K562 (cell line): Measurements from ENCODE around the gene CYB5RL. TPM values are rescaled to one million over a fixed set of nuclear protein-coding genes. Genes with fewer than 3 reads are reported as not detected.

Source experiments
- ATAC-seq: fragments of 200-7000 bp; cut with Tn5 transposase; 3 replicates; pipeline ENCODE4 v1.9.1; 2020; ENCODE audit warnings: moderate library complexity
- BruUV-seq: library from RNA; stranded (reverse); fragments of 400-500 nt; replicated peaks from 2 replicates; lab custom pipeline; 2021; lab: Mats Ljungman, UMichigan
- CTCF ChIA-PET: fragments of 300-600 bp; formaldehyde crosslinking; extraction: SDS; loops from one replicate; lab custom pipeline; 2021; ENCODE audit warnings: low intra/inter-chr PET ratio; lab: Yijun Ruan, JAX
- POLR2A ChIA-PET: fragments of 300-600, 350-650 bp; sonication (Branson Sonifier 250); formaldehyde crosslinking; extraction: SDS; loops from one replicate; lab custom pipeline; 2021; ENCODE audit warnings: antibody characterized with exemption, inconsistent platforms; lab: Yijun Ruan, JAX
- DNase-seq, 4 experiments: peaks; one replicate each; pipeline versions ENCODE4 v3.0.0 to v3.0.0-alpha.2; 2011 to 2018; ENCODE audit warnings: low spot score in 3 of 4, mixed read lengths in 3 of 4; ENCODE audit errors: extremely low read depth in 1 of 4
- FAIRE-seq: peaks from 2 replicates; lab custom pipeline; 2011; peaks lifted over from hg19 to GRCh38; lab: Jason Lieb, UNC
- H2AFZ ChIP-seq: 2 replicates; pipeline ENCODE4 v1.6.0; 2011; ENCODE audit warnings: low read depth, low read length, control low read depth, inconsistent platforms
- H3K27ac ChIP-seq: fragments of 200-600 bp; 3 replicates; pipeline ENCODE4 v1.8.0; 2011; ENCODE audit warnings: low read depth, mild to moderate bottlenecking, control low read depth, inconsistent platforms, low read length, moderate library complexity, mixed read lengths; ENCODE audit errors: extremely low read depth
- H3K27me3 ChIP-seq, 2 experiments: fragments of 300-600 bp in 1 of 2; 2 replicates in 1 of 2; 3 replicates in 1 of 2; pipeline versions ENCODE4 v1.6.0 to v1.8.0; 2011; ENCODE audit warnings: inconsistent platforms in 2 of 2, low read length in 2 of 2, mild to moderate bottlenecking in 1 of 2, mixed read lengths in 1 of 2, moderate library complexity in 1 of 2; ENCODE audit not compliant: control insufficient read depth in 2 of 2, insufficient read depth in 2 of 2
- H3K36me3 ChIP-seq: fragments of 300-600 bp; 3 replicates; pipeline ENCODE4 v1.8.0; 2011; ENCODE audit warnings: mild to moderate bottlenecking, low read length, inconsistent platforms; ENCODE audit not compliant: control insufficient read depth, insufficient read depth
- H3K4me1 ChIP-seq, 2 experiments: fragments of 200-600 bp in 1 of 2; replicated peaks in 1 of 2; 2 replicates in 1 of 2; 3 replicates in 1 of 2; pipeline versions ENCODE4 v1.5.1 to v1.8.0; 2011; ENCODE audit warnings: inconsistent platforms in 2 of 2, low read length in 2 of 2, mild to moderate bottlenecking in 1 of 2, mixed read lengths in 1 of 2, moderate library complexity in 1 of 2; ENCODE audit not compliant: control insufficient read depth in 2 of 2, insufficient read depth in 2 of 2
- H3K4me2 ChIP-seq: 2 replicates; pipeline ENCODE4 v1.6.1; 2011; ENCODE audit warnings: low read length, control low read depth, inconsistent platforms, mixed read lengths; ENCODE audit not compliant: insufficient read depth
- H3K4me3 ChIP-seq: fragments of 200-600 bp; sonication (generic), shearing (Covaris generic); 2 replicates; pipeline ENCODE4 v1.5.1; 2016; ENCODE audit warnings: control low read depth, inconsistent platforms
- H3K79me2 ChIP-seq: fragments of 200-600 bp; 3 replicates; pipeline ENCODE4 v1.8.0; 2011; ENCODE audit warnings: low read length, inconsistent platforms; ENCODE audit not compliant: control insufficient read depth, insufficient read depth
- H3K9ac ChIP-seq, 2 experiments: 2 replicates each; pipeline versions ENCODE4 v1.6.0 to v1.6.1; 2011; ENCODE audit warnings: low read depth in 2 of 2, low read length in 2 of 2, control low read depth in 1 of 2, inconsistent platforms in 1 of 2, mild to moderate bottlenecking in 1 of 2, mixed read lengths in 1 of 2; ENCODE audit not compliant: insufficient read depth in 1 of 2
- H3K9me1 ChIP-seq: one replicate; pipeline ENCODE4 v1.6.0; 2011; ENCODE audit warnings: inconsistent platforms, mild to moderate bottlenecking, low read length, moderate library complexity; ENCODE audit not compliant: control insufficient read depth, insufficient read depth
- H3K9me3 ChIP-seq: replicated peaks from 2 replicates; pipeline ENCODE4 v1.5.1; 2011; ENCODE audit warnings: low read depth, low read length, inconsistent platforms; ENCODE audit not compliant: control insufficient read depth, insufficient read depth
- H4K20me1 ChIP-seq: replicated peaks from 2 replicates; pipeline ENCODE4 v1.6.1; 2011; ENCODE audit warnings: low read length, inconsistent platforms, mixed read lengths; ENCODE audit not compliant: control insufficient read depth, insufficient read depth
- CREB1 ChIP-seq, 2 experiments: sonication (generic) in 1 of 2; formaldehyde crosslinking in 1 of 2; IDR thresholded peaks; 2 replicates each; pipeline versions ENCODE4 v1.6.1 to v1.8.0; 2012 to 2022; ENCODE audit warnings: inconsistent platforms in 1 of 2, mild to moderate bottlenecking in 1 of 2, missing genetic modification reagents in 1 of 2, moderate library complexity in 1 of 2
- ESRRB ChIP-seq: fragments of 250-450 bp; sonication (Bioruptor Pico); IDR thresholded peaks from 2 replicates; pipeline ENCODE4 v1.5.0; 2020; ENCODE audit warnings: mild to moderate bottlenecking, moderate library complexity, borderline replicate concordance
- POLR2A ChIP-seq: fragments of 450-650 bp; conservative IDR thresholded peaks from 2 replicates; pipeline ENCODE4 v1.6.1; 2016
- SUPT5H ChIP-seq: fragments of 450-650 bp; IDR thresholded peaks from 2 replicates; pipeline ENCODE4 v1.6.1; 2016
- WGBS: fragments of 100-300 bp; shearing (Covaris generic); methylation state at CpG from one replicate; pipeline ENCODE4 v1.1.6; 2016; ENCODE audit warnings: low coverage, mixed read lengths; ENCODE audit not compliant: insufficient coverage; ENCODE audit errors: missing lambda C conversion rate; 5-methylcytosine and 5-hydroxymethylcytosine counted together
- in situ Hi-C: fragments of 300-500 bp; cut with MboI; formaldehyde crosslinking; loops from 4 replicates; pipeline ENCODE4 v1.15.0; 2018; ENCODE audit warnings: inconsistent platforms, mixed read lengths
- intact Hi-C: fragments of 100-400 bp; cut with micrococcal nuclease; formaldehyde crosslinking; loops from 2 replicates; pipeline ENCODE4 v1.14.2; 2022
- polyA plus RNA-seq, 8 experiments: library from polyadenylated mRNA; depleted of rRNA in 4 of 8; stranded (reverse) in 5 of 8; unstranded in 3 of 8; fragments of >200 nt; fragmentation: Nextera tagmentation in 2 of 8; fragmentation: Illumina TruSeq in 1 of 8; extraction: Ambion mirVana in 2 of 8; extraction: Trizol in 1 of 8; gene quantifications; 2 replicates each; pipeline versions ENCODE4 v1.2.1 to v1.2.3, GENCODE V29; 2011 to 2014; ENCODE audit warnings: inconsistent platforms in 1 of 8, missing spikeins in 1 of 8
- total RNA-seq, 7 experiments: library from RNA; depleted of rRNA in 6 of 7; stranded (reverse); fragments of >200 nt in 6 of 7; fragmentation: Illumina TruSeq in 2 of 7; extraction: Trizol in 2 of 7; gene quantifications; 2 replicates each; pipeline versions ENCODE4 v1.2.1 to v1.2.3, GENCODE V29; 2011 to 2021; ENCODE audit warnings: low replicate concordance in 1 of 7
- TF ChIP-seq, protein P1 (sequence below): fragments of 450-650 bp; IDR thresholded peaks from 2 replicates; pipeline ENCODE4 v1.6.1; 2017; ENCODE audit warnings: mild to moderate bottlenecking, moderate library complexity
- TF ChIP-seq, protein P2 (sequence below): fragments of 450-650 bp; formaldehyde crosslinking; IDR thresholded peaks from 2 replicates; pipeline ENCODE4 v1.4.0; 2022; ENCODE audit warnings: missing genetic modification characterization
- TF ChIP-seq, protein P3 (sequence below): sonication (generic); formaldehyde crosslinking; IDR thresholded peaks from 2 replicates; pipeline ENCODE4 v1.8.1; 2023; ENCODE audit warnings: mild to moderate bottlenecking, missing genetic modification reagents, moderate library complexity

CYB5RL gene
- total and polyA plus RNA-seq, 9 of the 15 experiments (the other 6 are each of a cell fraction or from before 2014, with no cell fraction given), result 7.9 to 18.0 (median 11.2) TPM

- FAIRE-seq, result peak; percentile 68
- BruUV-seq, result no TSS peak
- WGBS, result 82% methylated on average over 6 of the region's 6 CpGs
Observed at GRCh38 chr1:54222711-54223110, 22.9 kb upstream of the CYB5RL start.

More at GRCh38 chr1:54222711-54223110, 22.9 kb upstream of the CYB5RL start:
- ATAC-seq (no peak), DNase-seq (no peak)
- H3K4me2 ChIP-seq, result no peak overlapping the region
- peaks cover 5% of the 10 kb centered on the region for H3K9me1 ChIP-seq
- no peak overlapping the region for H2AFZ ChIP-seq
- H3K27ac ChIP-seq, result no peak overlapping the region
- POLR2A ChIA-PET, result interaction anchor here (1.2 to 15.5 kb wide), 3 partner anchors 9 to 36 kb away, joined by 3 to 148 read pairs (median 11); partner anchors contain the start of genes CYB5RL and MRPL37
- no peak overlapping the region for H3K4me3 ChIP-seq
- intact Hi-C loops (no loop called here), in situ Hi-C loops (no loop called here)
- peaks cover 12% of the 10 kb centered on the region; the same call in 1 of the 2 replicates for H4K20me1 ChIP-seq
- H3K9me3 ChIP-seq, result no peaks in the 10 kb centered on the region
- H3K9ac ChIP-seq, result no peak overlapping the region
- peaks cover 0 to 32% of the 10 kb centered on the region in 2 experiments; a peak in 2 of 5 replicates for H3K4me1 ChIP-seq
- H3K27me3 ChIP-seq, result no peaks in the 10 kb centered on the region
- H3K36me3 ChIP-seq, result peaks cover 61% of the 10 kb centered on the region; the same call in 2 of the 3 replicates
- no peaks in the 10 kb centered on the region for H3K79me2 ChIP-seq
- no peak for TF ChIP-seq CREB1 (IDR thresholded peaks at IDR 0.05)
- TF ChIP-seq CREB1 (CRISPR knock-in tag; IDR thresholded peaks at IDR 0.05), result no peak
- TF ChIP-seq, protein P1, sequence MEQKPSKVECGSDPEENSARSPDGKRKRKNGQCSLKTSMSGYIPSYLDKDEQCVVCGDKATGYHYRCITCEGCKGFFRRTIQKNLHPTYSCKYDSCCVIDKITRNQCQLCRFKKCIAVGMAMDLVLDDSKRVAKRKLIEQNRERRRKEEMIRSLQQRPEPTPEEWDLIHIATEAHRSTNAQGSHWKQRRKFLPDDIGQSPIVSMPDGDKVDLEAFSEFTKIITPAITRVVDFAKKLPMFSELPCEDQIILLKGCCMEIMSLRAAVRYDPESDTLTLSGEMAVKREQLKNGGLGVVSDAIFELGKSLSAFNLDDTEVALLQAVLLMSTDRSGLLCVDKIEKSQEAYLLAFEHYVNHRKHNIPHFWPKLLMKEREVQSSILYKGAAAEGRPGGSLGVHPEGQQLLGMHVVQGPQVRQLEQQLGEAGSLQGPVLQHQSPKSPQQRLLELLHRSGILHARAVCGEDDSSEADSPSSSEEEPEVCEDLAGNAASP, result no peak
- no peak for TF ChIP-seq SUPT5H
- TF ChIP-seq, protein P2, sequence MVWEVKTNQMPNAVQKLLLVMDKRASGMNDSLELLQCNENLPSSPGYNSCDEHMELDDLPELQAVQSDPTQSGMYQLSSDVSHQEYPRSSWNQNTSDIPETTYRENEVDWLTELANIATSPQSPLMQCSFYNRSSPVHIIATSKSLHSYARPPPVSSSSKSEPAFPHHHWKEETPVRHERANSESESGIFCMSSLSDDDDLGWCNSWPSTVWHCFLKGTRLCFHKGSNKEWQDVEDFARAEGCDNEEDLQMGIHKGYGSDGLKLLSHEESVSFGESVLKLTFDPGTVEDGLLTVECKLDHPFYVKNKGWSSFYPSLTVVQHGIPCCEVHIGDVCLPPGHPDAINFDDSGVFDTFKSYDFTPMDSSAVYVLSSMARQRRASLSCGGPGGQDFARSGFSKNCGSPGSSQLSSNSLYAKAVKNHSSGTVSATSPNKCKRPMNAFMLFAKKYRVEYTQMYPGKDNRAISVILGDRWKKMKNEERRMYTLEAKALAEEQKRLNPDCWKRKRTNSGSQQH (CRISPR knock-in tag), result no peak
- no peak for TF ChIP-seq ESRRB (CRISPR knock-in tag)
- TF ChIP-seq, protein P3, sequence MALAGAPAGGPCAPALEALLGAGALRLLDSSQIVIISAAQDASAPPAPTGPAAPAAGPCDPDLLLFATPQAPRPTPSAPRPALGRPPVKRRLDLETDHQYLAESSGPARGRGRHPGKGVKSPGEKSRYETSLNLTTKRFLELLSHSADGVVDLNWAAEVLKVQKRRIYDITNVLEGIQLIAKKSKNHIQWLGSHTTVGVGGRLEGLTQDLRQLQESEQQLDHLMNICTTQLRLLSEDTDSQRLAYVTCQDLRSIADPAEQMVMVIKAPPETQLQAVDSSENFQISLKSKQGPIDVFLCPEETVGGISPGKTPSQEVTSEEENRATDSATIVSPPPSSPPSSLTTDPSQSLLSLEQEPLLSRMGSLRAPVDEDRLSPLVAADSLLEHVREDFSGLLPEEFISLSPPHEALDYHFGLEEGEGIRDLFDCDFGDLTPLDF (CRISPR knock-in tag), result no peak
- 0 out of 2 replicates have a peak, but pooled peaks have one; percentile 7 for TF ChIP-seq POLR2A
- CTCF ChIA-PET, result no interaction called here
